Stimulated activated CD4-positive, alpha-beta T cell treated with anti-CD3 and anti-CD28 coated beads, Interleukin-12 subunit alpha, Interleukin-12 subunit beta, amount 100 ng/mL, for 24 hours (primary cell): ENCODE measurements around the gene TMEM165.
"Not testable (repeated sequence)": the region's sequence is repeated elsewhere in the genome, so short reads cannot be mapped to it uniquely, and the experiment has no call there.

Experiments
- DNase-seq, 2 experiments: peaks; one replicate each; pipeline ENCODE4 v3.0.0-alpha.2; 2020; ENCODE audit warnings: low read depth in 2 of 2

TMEM165 gene

GRCh38 chr4:55395529-55396307, at the start of gene TMEM165:
TSS of gene TMEM165 (plus strand) at chr4:55395957. CDS start at chr4:55396190, 233 bp downstream.
- peak; percentile 79 to 87 for DNase-seq

- peak; percentile 74 to 84 for DNase-seq
Observed at GRCh38 chr4:55345980-55346850, 49.5 kb upstream of the TMEM165 start, which contains the start of gene SRD5A3. TSS of gene SRD5A3 (plus strand) at chr4:55346242. CDS start at chr4:55346337, 95 bp downstream.

- DNase-seq = no peak
Observed at GRCh38 chr4:55346851-55347255, 48.9 kb upstream of the TMEM165 start.

- no peak for DNase-seq
Observed at GRCh38 chr4:55347610-55348228, 48.0 kb upstream of the TMEM165 start.

GRCh38 chr4:55348466-55348865, 47.3 kb upstream of the TMEM165 start:
- no peak for DNase-seq

GRCh38 chr4:55350870-55351269, 44.9 kb upstream of the TMEM165 start:
- DNase-seq = not testable (repeated sequence)

GRCh38 chr4:55351824-55352223, 43.9 kb upstream of the TMEM165 start:
- DNase-seq = no peak

GRCh38 chr4:55352726-55353125, 43.0 kb upstream of the TMEM165 start:
- no peak for DNase-seq

GRCh38 chr4:55353228-55353747, 42.5 kb upstream of the TMEM165 start:
- not testable (repeated sequence) for DNase-seq

GRCh38 chr4:55354648-55355047, 41.1 kb upstream of the TMEM165 start:
- DNase-seq = no peak

GRCh38 chr4:55355555-55355954, 40.2 kb upstream of the TMEM165 start:
- DNase-seq = no peak

- no peak for DNase-seq
Observed at GRCh38 chr4:55356991-55357461, 38.7 kb upstream of the TMEM165 start.

- no peak for DNase-seq
Observed at GRCh38 chr4:55358246-55358645, 37.5 kb upstream of the TMEM165 start.

GRCh38 chr4:55358668-55359067, 37.1 kb upstream of the TMEM165 start:
- no peak for DNase-seq

GRCh38 chr4:55359397-55359916, 36.3 kb upstream of the TMEM165 start:
- no peak for DNase-seq

- not testable (repeated sequence) for DNase-seq
Observed at GRCh38 chr4:55362938-55363337, 32.8 kb upstream of the TMEM165 start.

GRCh38 chr4:55363691-55364351, 31.9 kb upstream of the TMEM165 start:
- no peak for DNase-seq

GRCh38 chr4:55364691-55365344, 30.9 kb upstream of the TMEM165 start:
- DNase-seq = no peak

- DNase-seq = no peak
Observed at GRCh38 chr4:55365345-55365728, 30.4 kb upstream of the TMEM165 start.

- no peak for DNase-seq
Observed at GRCh38 chr4:55366621-55367020, 29.1 kb upstream of the TMEM165 start.
